SK-N-SH (cell line): ENCODE data around the gene PYGO2. TPM values are rescaled to one million over a fixed set of nuclear protein-coding genes. Genes with fewer than 3 reads are reported as not detected.
A peak's percentile ranks its signal among the peaks of the same experiment; 100 is the strongest.

Experiments
- CTCF ChIA-PET: fragments of 300-600, 350-600 bp; formaldehyde crosslinking; extraction: SDS; loops from one replicate; lab custom pipeline; 2021; lab: Yijun Ruan, JAX
- POLR2A ChIA-PET: fragments of 350-600 bp; sonication (Branson Sonifier 250); formaldehyde crosslinking; extraction: SDS; loops from one replicate; lab custom pipeline; 2020; ENCODE audit warnings: antibody characterized with exemption, inconsistent platforms; lab: Yijun Ruan, JAX
- DNase-seq: peaks from one replicate; pipeline ENCODE4 v3.0.0; 2012
- H2AFZ ChIP-seq: fragments of 200-600 bp; sonication (generic); 2 replicates; pipeline ENCODE4 v1.8.1; 2016; ENCODE audit warnings: antibody characterized with exemption, mild to moderate bottlenecking, low read depth
- H3F3A ChIP-seq: fragments of 200-600 bp; sonication (generic); replicated peaks from 2 replicates; pipeline ENCODE3; 2016; ENCODE audit warnings: antibody characterized with exemption, mild to moderate bottlenecking; ENCODE audit not compliant: insufficient read depth
- H3K27ac ChIP-seq, 2 experiments: fragments of 200-500 bp in 1 of 2; fragments of 200-600 bp in 1 of 2; sonication (Bioruptor generic) in 1 of 2; sonication (generic), shearing (Covaris generic) in 1 of 2; 2 replicates each; pipeline versions ENCODE4 v1.5.1 to v1.6.1; 2014 to 2016; ENCODE audit warnings: low read depth in 2 of 2, inconsistent platforms in 1 of 2, low read length in 1 of 2, mild to moderate bottlenecking in 1 of 2, mixed read lengths in 1 of 2
- H3K27me3 ChIP-seq: fragments of 200-600 bp; sonication (generic), shearing (Covaris generic); 2 replicates; pipeline ENCODE4 v1.6.1; 2016; ENCODE audit warnings: mixed run types; ENCODE audit not compliant: insufficient read depth
- H3K36me3 ChIP-seq, 2 experiments: fragments of 200-500 bp in 1 of 2; fragments of 200-600 bp in 1 of 2; sonication (Bioruptor generic) in 1 of 2; sonication (generic) in 1 of 2; replicated peaks in 1 of 2; 2 replicates each; pipeline versions ENCODE3 to v1.5.1; 2014 to 2016; ENCODE audit warnings: low read length in 1 of 2, mild to moderate bottlenecking in 1 of 2; ENCODE audit not compliant: insufficient read depth in 2 of 2, control insufficient read depth in 1 of 2
- H3K4me1 ChIP-seq, 2 experiments: fragments of 200-500 bp in 1 of 2; fragments of 200-600 bp in 1 of 2; sonication (Bioruptor generic) in 1 of 2; sonication (generic), shearing (Covaris generic) in 1 of 2; 2 replicates each; pipeline versions ENCODE4 v1.5.1 to v1.6.1; 2014 to 2016; ENCODE audit warnings: low read depth in 1 of 2, low read length in 1 of 2, mixed run types in 1 of 2; ENCODE audit not compliant: insufficient read depth in 2 of 2, control insufficient read depth in 1 of 2
- H3K4me2 ChIP-seq: fragments of 200-600 bp; sonication (generic), shearing (Covaris generic); 2 replicates; pipeline ENCODE4 v1.6.1; 2017; ENCODE audit warnings: mixed run types
- H3K4me3 ChIP-seq, 2 experiments: fragments of 200-500 bp in 1 of 2; fragments of 200-600 bp in 1 of 2; sonication (Bioruptor generic) in 1 of 2; sonication (generic), shearing (Covaris generic) in 1 of 2; 2 replicates each; pipeline versions ENCODE4 v1.5.1 to v1.8.1; 2014 to 2016; ENCODE audit warnings: low read depth in 2 of 2, inconsistent platforms in 1 of 2, low read length in 1 of 2, mild to moderate bottlenecking in 1 of 2, mixed read lengths in 1 of 2, moderate library complexity in 1 of 2
- H3K79me2 ChIP-seq: fragments of 200-600 bp; sonication (generic); 2 replicates; pipeline ENCODE4 v1.8.1; 2017; ENCODE audit warnings: mild to moderate bottlenecking; ENCODE audit not compliant: insufficient read depth
- H3K9ac ChIP-seq: fragments of 200-600 bp; sonication (generic); 2 replicates; pipeline ENCODE4 v1.6.1; 2017; ENCODE audit warnings: mixed run types
- H3K9me2 ChIP-seq: fragments of 200-600 bp; sonication (generic); 2 replicates; pipeline ENCODE4 v1.6.1; 2017; ENCODE audit warnings: mixed run types
- H3K9me3 ChIP-seq: fragments of 200-600 bp; sonication (generic); 2 replicates; pipeline ENCODE4 v1.6.1; 2017; ENCODE audit warnings: mixed run types, mild to moderate bottlenecking, moderate library complexity
- H4K20me1 ChIP-seq: fragments of 200-600 bp; sonication (generic); 2 replicates; pipeline ENCODE4 v1.6.1; 2017; ENCODE audit warnings: mild to moderate bottlenecking, mixed run types; ENCODE audit not compliant: insufficient read depth
- CHD2 ChIP-seq: fragments of 150-350 bp; IDR thresholded peaks from 2 replicates; pipeline ENCODE4 v1.6.1; 2018; ENCODE audit warnings: low read length; ENCODE audit not compliant: partially characterized antibody
- EZH2phosphoT487 ChIP-seq: fragments of 200-600 bp; sonication (generic); IDR thresholded peaks from 2 replicates; pipeline ENCODE4 v1.6.1; 2017; ENCODE audit warnings: low read depth, mixed run types, mild to moderate bottlenecking, antibody characterized with exemption, moderate library complexity, borderline replicate concordance
- GABPA ChIP-seq: IDR thresholded peaks from 2 replicates; pipeline ENCODE4 v1.4.0; 2012; ENCODE audit warnings: low read depth, mild to moderate bottlenecking
- GATA2 ChIP-seq: sonication (generic); formaldehyde crosslinking; IDR thresholded peaks from 2 replicates; pipeline ENCODE4 v1.5.0; 2020; ENCODE audit warnings: mild to moderate bottlenecking, missing genetic modification reagents
- NFIC ChIP-seq: IDR thresholded peaks from 2 replicates; pipeline ENCODE4 v1.4.0; 2012; ENCODE audit warnings: borderline replicate concordance
- RCOR1 ChIP-seq: fragments of 150-350 bp; IDR thresholded peaks from 2 replicates; pipeline ENCODE4 v1.6.1; 2017; ENCODE audit warnings: antibody characterized with exemption, low read length
- SMC3 ChIP-seq: IDR thresholded peaks from 2 replicates; pipeline ENCODE4 v1.6.1; 2012; ENCODE audit warnings: low read depth, low read length, improper control_type of control experiment
- TAF1 ChIP-seq: IDR thresholded peaks from 2 replicates; pipeline ENCODE4 v1.6.1; 2012; ENCODE audit warnings: low read depth, mild to moderate bottlenecking, low read length, moderate library complexity, borderline replicate concordance
- WGBS: methylation state at CpG from one replicate; pipeline ENCODE4 v1.1.6; 2017; ENCODE audit warnings: low lambda C conversion rate; 5-methylcytosine and 5-hydroxymethylcytosine counted together
- polyA plus RNA-seq, 3 experiments: library from polyadenylated mRNA; depleted of rRNA; stranded (reverse); fragments of >200 nt; gene quantifications; 2 replicates each; pipeline ENCODE4 v1.2.3, GENCODE V29; 2012
- TF ChIP-seq, protein P1 (sequence below): IDR thresholded peaks from 2 replicates; pipeline ENCODE4; 2012
- TF ChIP-seq, protein P2 (sequence below): IDR thresholded peaks from 2 replicates; pipeline ENCODE4 v1.4.0; 2012; ENCODE audit warnings: low read depth
- TF ChIP-seq, protein P3 (sequence below): fragments of 150-350 bp; IDR thresholded peaks from 2 replicates; pipeline ENCODE4 v1.6.1; 2017; ENCODE audit warnings: antibody characterized with exemption, low read length, low read depth, borderline replicate concordance
- TF ChIP-seq, protein P4 (sequence below): IDR thresholded peaks from 2 replicates; pipeline ENCODE4 v1.4.0; 2012; ENCODE audit warnings: low read depth, borderline replicate concordance

The PYGO2 gene
- polyA plus RNA-seq, 1 of the 3 experiments (the other 2 are of a cell fraction): 23.3 TPM

DNA sequence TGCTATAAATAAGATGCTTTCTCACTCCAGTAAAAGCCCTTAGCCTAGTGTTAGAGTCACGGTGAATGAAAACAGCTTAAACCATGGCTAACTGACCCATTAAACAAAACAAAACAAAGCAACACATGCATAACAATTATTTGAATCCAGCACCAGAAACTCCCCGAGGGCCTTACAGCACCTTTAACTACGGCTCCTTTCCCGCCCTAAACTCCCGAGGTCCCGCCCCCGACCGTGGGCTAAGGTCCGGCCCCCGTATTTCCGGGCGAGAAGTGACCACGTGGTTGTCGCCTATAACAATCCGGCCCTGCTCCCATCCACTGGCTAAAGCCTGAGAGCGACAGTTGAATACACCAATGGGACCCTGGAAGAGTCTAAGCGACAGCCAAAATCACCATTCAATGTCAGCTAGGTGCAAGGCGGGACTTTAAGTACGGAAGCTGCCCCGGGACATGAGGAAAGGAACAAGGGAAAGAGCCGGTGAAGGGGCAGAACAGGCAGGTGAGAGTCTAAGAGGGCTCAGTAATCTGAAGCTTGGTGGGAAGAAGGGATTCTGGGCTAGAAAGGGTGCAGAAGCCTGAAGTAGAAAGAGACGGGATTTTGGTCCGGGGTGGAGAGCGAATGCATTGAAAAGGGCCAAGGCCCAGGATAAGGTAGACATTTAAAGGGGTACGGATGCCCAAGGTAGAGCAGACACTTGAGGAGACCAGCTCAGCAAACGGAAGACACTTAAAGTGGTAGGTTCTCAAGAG is 21.5 kb upstream of the PYGO2 start, which contains the start of gene FLAD1 (continued):
- TF ChIP-seq CHD2: peak; percentile 97
- TF ChIP-seq, protein P1, sequence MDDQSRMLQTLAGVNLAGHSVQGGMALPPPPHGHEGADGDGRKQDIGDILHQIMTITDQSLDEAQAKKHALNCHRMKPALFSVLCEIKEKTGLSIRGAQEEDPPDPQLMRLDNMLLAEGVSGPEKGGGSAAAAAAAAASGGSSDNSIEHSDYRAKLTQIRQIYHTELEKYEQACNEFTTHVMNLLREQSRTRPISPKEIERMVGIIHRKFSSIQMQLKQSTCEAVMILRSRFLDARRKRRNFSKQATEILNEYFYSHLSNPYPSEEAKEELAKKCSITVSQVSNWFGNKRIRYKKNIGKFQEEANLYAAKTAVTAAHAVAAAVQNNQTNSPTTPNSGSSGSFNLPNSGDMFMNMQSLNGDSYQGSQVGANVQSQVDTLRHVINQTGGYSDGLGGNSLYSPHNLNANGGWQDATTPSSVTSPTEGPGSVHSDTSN: peak; percentile 100
- TF ChIP-seq RCOR1: peak; percentile 64; the same call in 1 of the 2 replicates
- TF ChIP-seq, protein P2, sequence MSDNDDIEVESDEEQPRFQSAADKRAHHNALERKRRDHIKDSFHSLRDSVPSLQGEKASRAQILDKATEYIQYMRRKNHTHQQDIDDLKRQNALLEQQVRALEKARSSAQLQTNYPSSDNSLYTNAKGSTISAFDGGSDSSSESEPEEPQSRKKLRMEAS: peak; percentile 96
- peak; percentile 61; the same call in 1 of the 2 replicates for TF ChIP-seq TAF1
- TF ChIP-seq, protein P3, sequence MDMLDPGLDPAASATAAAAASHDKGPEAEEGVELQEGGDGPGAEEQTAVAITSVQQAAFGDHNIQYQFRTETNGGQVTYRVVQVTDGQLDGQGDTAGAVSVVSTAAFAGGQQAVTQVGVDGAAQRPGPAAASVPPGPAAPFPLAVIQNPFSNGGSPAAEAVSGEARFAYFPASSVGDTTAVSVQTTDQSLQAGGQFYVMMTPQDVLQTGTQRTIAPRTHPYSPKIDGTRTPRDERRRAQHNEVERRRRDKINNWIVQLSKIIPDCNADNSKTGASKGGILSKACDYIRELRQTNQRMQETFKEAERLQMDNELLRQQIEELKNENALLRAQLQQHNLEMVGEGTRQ: peak; percentile 59; the same call in 1 of the 2 replicates

DNA sequence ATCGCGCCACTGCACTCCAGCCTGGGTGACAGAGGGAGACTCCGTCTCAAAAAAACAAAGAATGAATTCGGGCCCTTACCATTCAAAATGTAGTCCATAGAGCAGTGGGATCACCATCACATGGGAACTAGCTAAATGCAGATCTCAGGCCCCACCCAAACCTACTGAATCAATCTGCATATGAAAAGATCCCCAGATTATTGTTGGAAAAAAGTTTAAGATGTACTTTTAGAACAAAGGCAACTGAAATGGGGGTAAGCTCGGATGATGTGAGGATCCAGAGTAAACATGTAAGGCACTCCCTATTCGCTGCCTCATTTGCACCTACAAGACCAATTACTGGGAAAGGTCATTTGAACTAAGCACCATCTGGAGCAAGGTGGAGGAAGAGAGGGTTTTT is 20.8 kb upstream of the PYGO2 start:
- Histone ChIP-seq H3K27ac (peak overlapping the region; percentile 14 to 77; a peak in 3 of 4 replicates), H3K9me2 (no peaks in the 10 kb centered on the region), H3K27me3 (no peaks in the 10 kb centered on the region), H3F3A (peaks cover 13% of the 10 kb centered on the region), H3K9me3 (no peaks in the 10 kb centered on the region), H3K4me2 (peak overlapping the region; percentile 72), H3K4me3 (peak overlapping the region; percentile 72 to 82), H3K9ac (peak overlapping the region; percentile 42; the same call in 1 of the 2 replicates), H2AFZ (peak overlapping the region; percentile 60; the same call in 1 of the 2 replicates), H3K79me2 (peaks cover 88% of the 10 kb centered on the region), H3K36me3 (peaks cover 7 to 16% of the 10 kb centered on the region in 2 experiments), H4K20me1 (no peaks in the 10 kb centered on the region), H3K4me1 (peaks cover 9 to 20% of the 10 kb centered on the region in 2 experiments; a peak in 3 of 4 replicates)
- 76% methylated on average over 6 of the region's 6 CpGs for WGBS
- TF ChIP-seq, protein P4, sequence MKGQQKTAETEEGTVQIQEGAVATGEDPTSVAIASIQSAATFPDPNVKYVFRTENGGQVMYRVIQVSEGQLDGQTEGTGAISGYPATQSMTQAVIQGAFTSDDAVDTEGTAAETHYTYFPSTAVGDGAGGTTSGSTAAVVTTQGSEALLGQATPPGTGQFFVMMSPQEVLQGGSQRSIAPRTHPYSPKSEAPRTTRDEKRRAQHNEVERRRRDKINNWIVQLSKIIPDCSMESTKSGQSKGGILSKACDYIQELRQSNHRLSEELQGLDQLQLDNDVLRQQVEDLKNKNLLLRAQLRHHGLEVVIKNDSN: no peak
- TF ChIP-seq SMC3 (no peak), GATA2 (no peak), CHD2 (no peak), GABPA (no peak), EZH2phosphoT487 (no peak), RCOR1 (no peak), NFIC (no peak)
- TF ChIP-seq, protein P2: no peak
- POLR2A ChIA-PET: interaction anchor here (0.6 to 2.7 kb wide), 2 partner anchors 11 to 12 kb away, joined by 3 to 22 read pairs; partner anchors contain the start of genes LENEP and SHC1
- DNase-seq: no peak
- CTCF ChIA-PET: interaction anchor here (1.0 to 37.5 kb wide), 7 partner anchors 16 to 104 kb away, joined by 3 to 640 read pairs (median 7); partner anchors contain the start of genes LENEP, PYGO2 and ZBTB7B
